Heart left ventricle (tissue), 13 donors: ENCODE results near the gene AZI2.

ENCODE experiments used
- CTCF ChIP-seq, 12 donors: fragments of 200-600 bp; sonication (generic) in 4 of 12; IDR thresholded peaks; one replicate each; pipeline versions ENCODE4 v1.5.0 to v1.8.0; 2018 to 2022; ENCODE audit warnings: antibody characterized with exemption in 12 of 12, mild to moderate bottlenecking in 5 of 12
- POLR2A ChIP-seq, 2 donors: fragments of 450-650 bp; IDR thresholded peaks; one replicate each; pipeline ENCODE4 v1.6.1; 2017; ENCODE audit warnings: antibody characterized with exemption in 2 of 2, mild to moderate bottlenecking in 2 of 2, moderate library complexity in 2 of 2
- donor health status: ischemic (EF 13 %, LVEDD 7.1; RV severe dilation, severe dysfunction).
- donor health status: DM: no; HTN: yes; CAD: no.
- donor health status: DM: no; HTN: no; CAD: no.
- donor health status: ischemic (EF 25% LVEDD 6.9; RV normal size, moderate dysfunction).
- donor health status: ischemic (EF 25% LVEDD 5.7; RV mildly dilated, moderate dysfunction).
- donor health status: ischemic (EF 35%, LVEDD 5.7; RV mildly dilated, moderate dysfunction).
- donor health status: nonischemic (EF 11% LVEDD 7.7; RV severe dilation, severe dysfunction).
- donor health status: DM: yes; HTN: yes; CAD: no.
- donor health status: PGD.
- donor health status: ischemic (EF 29% LVEDD 5.4; RV normal size, mild dysfunction).
- donor health status: nonischemic (EF 23%, LVEDD 6.1; RV moderate dilation, normal function).

- TF ChIP-seq POLR2A (IDR thresholded peaks at IDR 0.05) (no peak), CTCF (IDR thresholded peaks at IDR 0.05) (no peak)
These were observed 56.0 kb downstream of the AZI2 start for GRCh38 chr3:28292622-28293021.
